Right lobe of liver (tissue), 6 donors: Measurements from ENCODE around the gene AVP. TPM values are rescaled to one million over a fixed set of nuclear protein-coding genes. Genes with fewer than 3 reads are reported as not detected.
"Not testable (repeated sequence)": the region's sequence is repeated elsewhere in the genome, so short reads cannot be mapped to it uniquely, and the experiment has no call there.

Experiments used
- ATAC-seq, 4 donors: fragments of 200-7000 bp; cut with Tn5 transposase; one replicate each; pipeline ENCODE4 v1.9.1; 2020; ENCODE audit warnings: mild to moderate bottlenecking in 4 of 4, moderate library complexity in 4 of 4
- DNase-seq, 3 donors: peaks; one replicate each; pipeline ENCODE4 v3.0.0-alpha.2; 2020
- H3K27ac ChIP-seq, 3 donors: fragments of 200-600 bp; one replicate each; pipeline ENCODE4 v1.8.0; 2022
- H3K27me3 ChIP-seq, 2 donors: fragments of 200-600 bp; one replicate each; pipeline ENCODE4 v1.8.0; 2022
- H3K36me3 ChIP-seq, 4 donors: fragments of 200-600 bp; sonication (generic) in 1 of 4; one replicate each; pipeline versions ENCODE4 v1.5.1 to v1.8.0; 2017 to 2022; ENCODE audit warnings: control low read depth in 1 of 4
- H3K4me1 ChIP-seq, 4 donors: fragments of 200-600 bp; sonication (generic) in 1 of 4; one replicate each; pipeline versions ENCODE4 v1.5.1 to v1.8.0; 2017 to 2022; ENCODE audit warnings: control low read depth in 1 of 4
- H3K4me3 ChIP-seq, 3 donors: fragments of 200-600 bp; one replicate each; pipeline ENCODE4 v1.8.0; 2022
- H3K9me3 ChIP-seq, 4 donors: fragments of 200-600 bp; sonication (generic) in 1 of 4; one replicate each; pipeline versions ENCODE4 v1.5.1 to v1.8.0; 2017 to 2022; ENCODE audit warnings: control low read depth in 1 of 4
- POLR2A ChIP-seq: fragments of 450-650 bp; IDR thresholded peaks from one replicate; pipeline ENCODE4 v1.6.1; 2017; ENCODE audit warnings: antibody characterized with exemption, mild to moderate bottlenecking
- WGBS: methylation state at CpG from one replicate; pipeline ENCODE4 v1.1.6; 2018; ENCODE audit warnings: low coverage, low lambda C conversion rate; ENCODE audit not compliant: insufficient coverage; ENCODE audit errors: missing lambda C conversion rate; 5-methylcytosine and 5-hydroxymethylcytosine counted together
- intact Hi-C, 2 donors: fragments of 100-400 bp; cut with DNase I; formaldehyde crosslinking; loops; one replicate each; pipeline versions ENCODE4 v1.11.2 to v1.14.1; 2022
- total RNA-seq, 6 experiments: library from RNA; depleted of rRNA in 2 of 6; stranded (reverse); fragments of >200 nt in 2 of 6; fragmentation: NEBNext Ultra II Directional in 3 of 6; extraction: Animal tissue kit (Norgen Biotek cat#: 25700) in 3 of 6; gene quantifications; one replicate each; pipeline versions ENCODE4 v1.1.0 to v1.2.4, GENCODE V29; 2016 to 2023
- TF ChIP-seq, protein P1 (sequence below), 4 donors: fragments of 200-600 bp in 3 of 4; fragments of 450-650 bp in 1 of 4; IDR thresholded peaks; one replicate each; pipeline versions ENCODE4 v1.5.1 to v1.8.0; 2016 to 2022; ENCODE audit warnings: antibody characterized with exemption in 4 of 4, mild to moderate bottlenecking in 2 of 4
- donor health status: DM: no; HTN: yes; CAD: no.
- donor health status: DM: no; HTN: no; CAD: no.
- donor health status: DM: no; HTN: no; CAD: no.
- donor health status: DM: no; HTN: yes; CAD: no.
- donor health status: DM: no; HTN: yes; CAD: no.

AVP gene
- total RNA-seq, 6 experiments from 2014 or later: 0.74 to 0.93 TPM; not detected in 4

DNA sequence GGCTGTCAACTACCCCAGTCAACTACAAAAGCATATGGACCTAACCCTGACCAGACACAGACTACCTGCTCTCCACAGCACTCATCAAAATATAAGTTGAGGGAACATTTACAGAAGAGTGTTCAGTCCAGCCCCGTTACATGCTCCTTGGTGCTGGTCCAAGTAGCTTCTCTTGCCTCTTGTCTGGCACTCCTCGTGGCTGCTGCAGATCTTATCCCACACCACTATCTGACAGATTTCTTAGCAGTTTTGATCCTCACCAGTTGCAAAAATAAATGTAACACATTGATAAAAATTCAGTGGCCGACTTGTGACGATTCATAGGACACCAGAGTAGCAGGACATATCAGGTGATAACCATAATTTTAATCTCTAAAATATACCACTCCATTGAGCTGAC, 44.6 kb upstream of the AVP start:
- H3K4me3 ChIP-seq: no peak overlapping the region
- WGBS: 85% methylated on average over 4 of the region's 4 CpGs
- intact Hi-C loops: no loop called here

DNA sequence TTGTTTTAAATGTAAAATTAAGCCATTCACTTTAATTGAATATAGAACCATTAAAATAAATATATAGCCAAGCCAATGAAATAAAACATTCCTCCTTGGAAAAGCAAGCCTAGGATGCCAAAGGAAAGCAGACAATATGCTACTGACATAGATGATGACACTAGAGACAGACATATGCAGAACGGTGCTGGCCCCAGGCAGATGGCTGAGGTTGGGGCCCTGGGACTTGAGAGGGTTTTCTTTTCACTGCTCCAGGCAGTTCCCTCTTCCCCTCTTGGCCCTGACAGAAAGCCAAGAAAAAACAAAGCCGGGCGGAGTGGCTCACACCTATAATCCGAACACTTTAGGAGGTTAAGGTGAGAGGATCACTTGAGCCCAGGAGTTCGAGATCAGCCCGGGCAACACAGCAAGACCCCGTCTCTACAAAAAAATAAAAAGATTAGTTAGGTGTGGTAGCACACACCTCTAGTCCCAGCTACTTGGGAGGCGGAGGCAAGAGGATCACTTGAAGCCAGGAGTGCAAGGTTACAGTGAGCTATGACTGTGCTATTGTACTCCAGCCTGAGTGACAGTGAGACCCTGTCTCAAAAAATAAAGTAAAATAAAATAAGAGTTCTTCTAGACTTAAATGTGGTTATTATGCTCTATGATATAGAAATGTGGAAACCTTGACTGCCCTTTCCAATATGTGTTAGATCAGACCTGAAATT, 43.9 kb upstream of the AVP start:
- Histone ChIP-seq H3K27me3 (no peaks in the 10 kb centered on the region), H3K36me3 (no peaks in the 10 kb centered on the region), H3K27ac (no peak overlapping the region), H3K4me3 (no peak overlapping the region), H3K9me3 (no peaks in the 10 kb centered on the region), H3K4me1 (no peaks in the 10 kb centered on the region)
- 95% methylated on average over 7 of the region's 8 CpGs for WGBS
- TF ChIP-seq POLR2A: no peak
- TF ChIP-seq, protein P1, sequence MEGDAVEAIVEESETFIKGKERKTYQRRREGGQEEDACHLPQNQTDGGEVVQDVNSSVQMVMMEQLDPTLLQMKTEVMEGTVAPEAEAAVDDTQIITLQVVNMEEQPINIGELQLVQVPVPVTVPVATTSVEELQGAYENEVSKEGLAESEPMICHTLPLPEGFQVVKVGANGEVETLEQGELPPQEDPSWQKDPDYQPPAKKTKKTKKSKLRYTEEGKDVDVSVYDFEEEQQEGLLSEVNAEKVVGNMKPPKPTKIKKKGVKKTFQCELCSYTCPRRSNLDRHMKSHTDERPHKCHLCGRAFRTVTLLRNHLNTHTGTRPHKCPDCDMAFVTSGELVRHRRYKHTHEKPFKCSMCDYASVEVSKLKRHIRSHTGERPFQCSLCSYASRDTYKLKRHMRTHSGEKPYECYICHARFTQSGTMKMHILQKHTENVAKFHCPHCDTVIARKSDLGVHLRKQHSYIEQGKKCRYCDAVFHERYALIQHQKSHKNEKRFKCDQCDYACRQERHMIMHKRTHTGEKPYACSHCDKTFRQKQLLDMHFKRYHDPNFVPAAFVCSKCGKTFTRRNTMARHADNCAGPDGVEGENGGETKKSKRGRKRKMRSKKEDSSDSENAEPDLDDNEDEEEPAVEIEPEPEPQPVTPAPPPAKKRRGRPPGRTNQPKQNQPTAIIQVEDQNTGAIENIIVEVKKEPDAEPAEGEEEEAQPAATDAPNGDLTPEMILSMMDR (IDR thresholded peaks at IDR 0.05): no peak
- ATAC-seq: no peak
- intact Hi-C loops: no loop called here
- DNase-seq: no peak

More for the DNA sequence above, 44.6 kb upstream of the AVP start:
- Histone ChIP-seq H3K36me3 (no peaks in the 10 kb centered on the region), H3K9me3 (no peaks in the 10 kb centered on the region), H3K4me1 (no peaks in the 10 kb centered on the region), H3K27me3 (no peaks in the 10 kb centered on the region), H3K27ac (no peak overlapping the region)
- no peak for DNase-seq
- TF ChIP-seq, protein P1 (IDR thresholded peaks at IDR 0.05): no peak
- TF ChIP-seq POLR2A: no peak
- ATAC-seq: no peak

DNA sequence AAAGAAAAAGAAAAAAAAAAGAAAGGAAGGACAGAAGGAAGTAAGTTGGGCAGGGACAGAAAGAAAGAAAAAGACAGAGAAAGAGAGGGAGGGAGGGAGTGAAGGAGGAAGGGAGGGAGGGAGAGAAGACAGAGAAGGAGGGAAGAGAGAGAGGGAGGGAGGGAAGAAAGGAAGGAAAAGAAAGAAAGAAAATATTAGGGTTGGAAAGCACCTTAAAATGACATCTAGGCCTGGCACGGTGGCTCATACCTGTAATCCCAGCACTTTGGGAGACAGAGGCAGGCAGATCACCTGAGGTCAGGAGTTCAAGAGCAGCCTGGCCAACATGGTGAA, 42.0 kb upstream of the AVP start:
- H3K9me3 ChIP-seq: no peaks in the 10 kb centered on the region
- DNase-seq: no peak
- no peaks in the 10 kb centered on the region for H3K27me3 ChIP-seq
- intact Hi-C loops: no loop called here
- TF ChIP-seq, protein P1 (IDR thresholded peaks at IDR 0.05): no peak
- TF ChIP-seq POLR2A: no peak
- peaks cover 0 to 7% (median 0%) of the 10 kb centered on the region in 4 donors for H3K36me3 ChIP-seq
- no peak overlapping the region for H3K27ac ChIP-seq
- no peaks in the 10 kb centered on the region for H3K4me1 ChIP-seq
- 100% methylated on average over 1 of the region's 1 CpG for WGBS
- H3K4me3 ChIP-seq: no peak overlapping the region
- ATAC-seq: no peak

DNA sequence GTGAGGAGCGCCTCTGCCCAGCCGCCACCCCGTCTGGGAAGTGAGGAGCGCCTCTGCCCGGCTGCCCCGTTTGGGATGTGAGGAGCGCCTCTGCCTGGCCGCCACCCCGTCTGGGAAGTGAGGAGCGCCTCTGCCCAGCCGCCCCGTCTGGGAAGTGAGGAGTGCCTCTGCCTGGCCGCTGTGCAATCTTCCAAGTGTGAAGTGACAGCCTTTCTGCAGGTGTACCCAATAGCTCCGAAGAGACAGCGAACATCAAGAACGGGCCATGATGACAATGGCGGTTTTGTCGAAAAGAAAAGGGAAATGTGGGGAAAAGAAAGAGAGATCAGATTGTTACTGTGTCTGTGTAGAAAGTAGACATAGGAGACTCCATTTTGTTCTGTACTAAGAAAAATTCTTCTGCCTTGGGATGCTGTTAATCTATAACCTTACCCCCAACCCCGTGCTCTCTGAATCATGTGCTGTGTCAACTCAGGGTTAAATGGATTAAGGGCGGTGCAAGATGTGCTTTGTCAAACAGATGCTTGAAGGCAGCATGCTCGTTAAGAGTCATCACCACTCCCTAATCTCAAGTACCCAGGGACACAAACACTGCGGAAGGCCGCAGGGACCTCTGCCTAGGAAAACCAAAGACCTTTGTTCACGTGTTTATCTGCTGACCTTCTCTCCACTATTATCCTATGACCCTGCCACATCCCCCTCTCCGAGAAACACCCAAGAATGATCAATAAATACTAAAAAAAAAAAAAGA, 41.4 kb upstream of the AVP start:
- DNase-seq, intact Hi-C loops, H3K27ac ChIP-seq, H3K4me3 ChIP-seq, H3K36me3 ChIP-seq, H3K9me3 ChIP-seq, H3K27me3 ChIP-seq, ATAC-seq, H3K4me1 ChIP-seq: not testable (repeated sequence)
- 73% methylated on average over 14 of the region's 25 CpGs for WGBS

DNA sequence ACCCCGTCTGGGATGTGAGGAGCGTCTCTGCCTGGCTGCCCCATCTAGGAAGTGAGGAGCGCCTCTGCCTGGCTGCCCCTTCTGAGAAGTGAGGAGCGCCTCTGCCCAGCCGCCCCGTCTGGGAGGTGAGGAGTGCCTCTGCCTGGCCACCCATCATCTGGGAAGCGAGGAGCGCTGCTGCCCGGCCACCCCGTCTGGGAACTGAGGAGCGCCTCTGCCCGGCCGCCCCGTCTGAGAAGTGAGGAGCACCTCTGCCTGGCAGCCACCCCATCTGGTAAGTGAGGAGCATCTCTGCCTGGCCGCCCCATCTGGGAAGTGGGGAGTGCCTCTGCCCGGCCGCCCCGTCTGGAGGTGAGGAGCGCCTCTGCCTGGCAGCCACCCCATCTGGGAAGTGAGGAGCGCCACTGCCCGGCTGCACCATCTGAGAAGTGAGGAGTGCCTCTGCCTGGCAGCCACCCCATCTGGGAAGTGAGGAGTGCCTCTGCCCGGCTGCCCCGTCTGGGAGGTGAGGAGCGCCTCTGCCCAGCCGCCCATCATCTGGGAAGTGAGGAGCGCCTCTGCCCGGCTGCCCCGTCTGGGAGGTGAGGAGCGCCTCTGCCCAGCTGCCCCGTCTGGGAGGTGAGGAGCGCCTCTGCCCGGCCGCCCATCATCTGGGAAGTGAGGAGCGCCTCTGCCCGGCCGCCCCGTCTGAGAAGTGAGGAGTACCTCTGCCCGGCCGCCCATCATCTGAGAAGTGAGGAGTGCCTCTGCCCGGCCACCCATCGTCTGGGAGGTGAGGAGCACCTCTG, 40.4 kb upstream of the AVP start:
- H3K9me3 ChIP-seq, H3K4me1 ChIP-seq, H3K36me3 ChIP-seq, H3K27ac ChIP-seq, H3K4me3 ChIP-seq, ATAC-seq, intact Hi-C loops, DNase-seq, H3K27me3 ChIP-seq: not testable (repeated sequence)
- WGBS: 100% methylated on average over 1 of the region's 41 CpGs

DNA sequence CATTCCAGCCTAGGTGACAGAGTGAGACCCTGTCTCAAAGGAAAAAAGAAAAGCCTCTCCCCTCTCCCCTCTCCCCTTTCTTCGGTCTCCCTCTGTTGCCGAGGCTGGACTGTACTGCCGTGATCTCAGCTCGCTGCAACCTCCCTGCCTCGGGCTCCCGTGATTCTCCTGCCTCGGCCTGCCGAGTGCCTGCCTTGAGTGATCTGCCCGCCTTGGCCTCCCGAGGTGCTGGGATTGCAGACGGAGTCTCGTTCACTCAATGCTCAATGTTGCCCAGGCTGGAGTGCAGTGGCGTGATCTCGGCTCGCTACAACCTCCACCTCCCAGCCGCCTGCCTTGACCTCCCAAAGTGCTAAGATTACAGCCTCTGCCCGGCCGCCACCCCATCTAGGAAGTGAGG, 39.6 kb upstream of the AVP start:
- intact Hi-C loops, H3K27ac ChIP-seq, H3K36me3 ChIP-seq, ATAC-seq, H3K4me1 ChIP-seq, DNase-seq, H3K27me3 ChIP-seq, H3K9me3 ChIP-seq, H3K4me3 ChIP-seq: not testable (repeated sequence)
- 95% methylated on average over 13 of the region's 18 CpGs for WGBS
